Liver (tissue), 9 donors: ENCODE data around the gene PTBP3. TPM values are rescaled to one million over a fixed set of nuclear protein-coding genes. Genes with fewer than 3 reads are reported as not detected.

ENCODE experiments used
- DNase-seq: peaks from one replicate; pipeline ENCODE4 v3.0.0-alpha.2; 2017; ENCODE audit warnings: low spot score
- H3K27ac ChIP-seq, 2 donors: one replicate each; pipeline ENCODE4 v1.7.0; 2013; ENCODE audit warnings: inconsistent platforms in 2 of 2, low read length in 2 of 2, control low read depth in 1 of 2, low read depth in 1 of 2, mild to moderate bottlenecking in 1 of 2
- H3K27me3 ChIP-seq, 4 donors: one replicate each; pipeline versions ENCODE4 v1.6.1 to v1.7.0; 2013; ENCODE audit warnings: low read length in 3 of 4, inconsistent platforms in 1 of 4, mild to moderate bottlenecking in 1 of 4, moderate library complexity in 1 of 4; ENCODE audit not compliant: control insufficient read depth in 4 of 4, insufficient read depth in 4 of 4
- H3K36me3 ChIP-seq, 4 donors: one replicate each; pipeline versions ENCODE4 v1.6.1 to v1.7.0; 2013; ENCODE audit warnings: low read length in 3 of 4, mild to moderate bottlenecking in 3 of 4, low read depth in 1 of 4, moderate library complexity in 1 of 4; ENCODE audit not compliant: control insufficient read depth in 4 of 4, insufficient read depth in 3 of 4
- H3K4me1 ChIP-seq, 4 donors: one replicate each; pipeline versions ENCODE4 v1.6.1 to v1.7.0; 2013; ENCODE audit warnings: low read length in 3 of 4, mild to moderate bottlenecking in 3 of 4, moderate library complexity in 1 of 4; ENCODE audit not compliant: control insufficient read depth in 4 of 4, insufficient read depth in 4 of 4
- H3K4me3 ChIP-seq, 3 donors: one replicate each; pipeline versions ENCODE4 v1.6.1 to v1.7.0; 2013; ENCODE audit warnings: low read length in 3 of 3, control low read depth in 1 of 3, low read depth in 1 of 3, mild to moderate bottlenecking in 1 of 3
- H3K9ac ChIP-seq, 2 donors: one replicate each; pipeline ENCODE4 v1.7.0; 2013; ENCODE audit warnings: low read length in 2 of 2, mild to moderate bottlenecking in 2 of 2, moderate library complexity in 2 of 2, control low read depth in 1 of 2, low read depth in 1 of 2
- H3K9me3 ChIP-seq, 4 donors: one replicate each; pipeline versions ENCODE4 v1.6.1 to v1.7.0; 2013; ENCODE audit warnings: low read length in 3 of 4; ENCODE audit not compliant: control insufficient read depth in 4 of 4
- EGR1 ChIP-seq, 2 donors: IDR thresholded peaks; 2 replicates each; pipeline ENCODE4 v1.6.1; 2016 to 2018; ENCODE audit warnings: antibody characterized with exemption in 2 of 2, low read depth in 2 of 2
- FOXA1 ChIP-seq: IDR thresholded peaks from 2 replicates; pipeline ENCODE4 v1.6.1; 2016; ENCODE audit warnings: antibody characterized with exemption
- FOXA2 ChIP-seq: IDR thresholded peaks from 2 replicates; pipeline ENCODE4 v1.6.1; 2016; ENCODE audit warnings: antibody characterized with exemption
- GABPA ChIP-seq, 2 donors: IDR thresholded peaks in 1 of 2; conservative IDR thresholded peaks in 1 of 2; 2 replicates each; pipeline ENCODE4 v1.6.1; 2016; ENCODE audit warnings: antibody characterized with exemption in 2 of 2, mild to moderate bottlenecking in 1 of 2, moderate library complexity in 1 of 2
- HNF4G ChIP-seq: IDR thresholded peaks from 2 replicates; pipeline ENCODE4 v1.6.1; 2016; ENCODE audit warnings: antibody characterized with exemption
- JUND ChIP-seq, 2 donors: IDR thresholded peaks; 2 replicates each; pipeline ENCODE4 v1.6.1; 2016; ENCODE audit warnings: antibody characterized with exemption in 2 of 2
- NR2F2 ChIP-seq: IDR thresholded peaks from 2 replicates; pipeline ENCODE4 v1.6.1; 2016; ENCODE audit warnings: antibody characterized with exemption
- RAD21 ChIP-seq, 2 donors: IDR thresholded peaks; 2 replicates each; pipeline ENCODE4 v1.6.1; 2016; ENCODE audit warnings: antibody characterized with exemption in 2 of 2, mild to moderate bottlenecking in 2 of 2
- RXRA ChIP-seq, 2 donors: IDR thresholded peaks; 2 replicates each; pipeline ENCODE4 v1.6.1; 2017 to 2018; ENCODE audit warnings: antibody characterized with exemption in 2 of 2, mild to moderate bottlenecking in 1 of 2
- TAF1 ChIP-seq: conservative IDR thresholded peaks from 2 replicates; pipeline ENCODE4 v1.6.1; 2016; ENCODE audit warnings: antibody characterized with exemption, mild to moderate bottlenecking
- YY1 ChIP-seq: IDR thresholded peaks from 2 replicates; pipeline ENCODE4 v1.6.1; 2016; ENCODE audit warnings: antibody characterized with exemption, mild to moderate bottlenecking
- WGBS: extraction: QIAGEN DNeasy Blood & Tissue Kit; methylation state at CpG from one replicate; pipeline ENCODE4 v1.1.7; 2013; 5-methylcytosine and 5-hydroxymethylcytosine counted together
- polyA plus RNA-seq, 2 donors: library from polyadenylated mRNA; stranded (reverse) in 1 of 2; unstranded in 1 of 2; fragments of 200-250 nt in 1 of 2; fragments of >200 nt in 1 of 2; fragmentation: Nextera tagmentation in 1 of 2; extraction: Ambion mirVana in 1 of 2; gene quantifications; one replicate each; pipeline versions ENCODE4 v1.2.1 to v1.2.3, GENCODE V29; 2013 to 2015
- total RNA-seq, 2 donors: library from RNA; depleted of rRNA; stranded (reverse); fragments of >200 nt; gene quantifications; one replicate each; pipeline ENCODE4 v1.2.3, GENCODE V29; 2014
- TF ChIP-seq, protein P1 (sequence below): IDR thresholded peaks from 2 replicates; pipeline ENCODE4 v1.6.1; 2016; ENCODE audit warnings: antibody characterized with exemption, mild to moderate bottlenecking
- TF ChIP-seq, protein P2 (sequence below): IDR thresholded peaks from 2 replicates; pipeline ENCODE4 v1.6.1; 2016; ENCODE audit warnings: antibody characterized with exemption
- TF ChIP-seq, protein P3 (sequence below): fragments of 150-350 bp; IDR thresholded peaks from 2 replicates; pipeline ENCODE4 v1.5.1; 2017; ENCODE audit warnings: improper control_type of control experiment, low read depth, low read length; ENCODE audit not compliant: missing input control
- TF ChIP-seq, protein P4 (sequence below): IDR thresholded peaks from 2 replicates; pipeline ENCODE4 v1.6.1; 2016; ENCODE audit warnings: antibody characterized with exemption
- donor health status: healthy.
- donor health status: healthy.
- donor health status: healthy.
- donor health status: healthy.
- donor health status: healthy.

PTBP3 gene
- total and polyA plus RNA-seq, 4 donors, result 4.3 to 34.1 (median 9.2) TPM

DNA sequence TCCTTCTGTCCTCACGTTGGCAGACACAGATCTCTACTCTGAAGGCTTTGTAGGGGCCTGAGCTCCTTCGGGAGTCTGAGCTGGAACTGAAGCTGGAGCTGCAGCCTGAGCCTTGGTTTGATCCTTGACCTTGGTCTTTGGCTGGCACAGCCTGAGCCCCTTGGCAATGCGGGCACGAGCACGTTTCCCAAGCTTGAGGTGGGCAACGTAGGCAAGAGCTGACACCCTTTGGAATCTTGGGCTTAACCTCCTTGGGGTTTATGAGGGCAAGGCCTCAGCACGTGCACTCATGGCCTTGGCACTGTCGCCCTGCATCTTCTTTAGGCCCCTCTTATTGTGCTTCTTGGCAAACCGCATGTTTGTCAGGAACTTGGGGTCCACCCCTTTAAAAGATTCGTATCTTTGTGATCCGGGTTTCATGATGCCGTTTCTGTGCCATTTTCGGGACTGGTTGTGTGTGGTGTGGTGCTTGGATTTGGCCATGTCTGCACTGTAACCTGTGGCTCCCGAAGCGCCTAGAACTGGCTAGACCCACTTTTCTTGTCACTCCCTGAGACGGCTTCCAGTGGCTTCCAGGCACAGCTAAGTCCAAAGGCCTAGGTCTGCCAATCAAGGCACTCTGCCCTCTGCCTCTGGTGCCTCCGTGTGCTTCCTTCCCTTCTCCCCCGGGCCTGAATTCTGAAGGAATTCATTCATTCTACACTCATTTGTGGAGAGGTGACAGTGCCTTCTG is 159.8 kb downstream of the PTBP3 start (continued):
- TF ChIP-seq FOXA2, result no peak
- TF ChIP-seq RAD21 (IDR thresholded peaks at IDR 0.05), result no peak
- no peak for TF ChIP-seq YY1
- no peak for TF ChIP-seq RXRA (IDR thresholded peaks at IDR 0.05)
- TF ChIP-seq, protein P1, sequence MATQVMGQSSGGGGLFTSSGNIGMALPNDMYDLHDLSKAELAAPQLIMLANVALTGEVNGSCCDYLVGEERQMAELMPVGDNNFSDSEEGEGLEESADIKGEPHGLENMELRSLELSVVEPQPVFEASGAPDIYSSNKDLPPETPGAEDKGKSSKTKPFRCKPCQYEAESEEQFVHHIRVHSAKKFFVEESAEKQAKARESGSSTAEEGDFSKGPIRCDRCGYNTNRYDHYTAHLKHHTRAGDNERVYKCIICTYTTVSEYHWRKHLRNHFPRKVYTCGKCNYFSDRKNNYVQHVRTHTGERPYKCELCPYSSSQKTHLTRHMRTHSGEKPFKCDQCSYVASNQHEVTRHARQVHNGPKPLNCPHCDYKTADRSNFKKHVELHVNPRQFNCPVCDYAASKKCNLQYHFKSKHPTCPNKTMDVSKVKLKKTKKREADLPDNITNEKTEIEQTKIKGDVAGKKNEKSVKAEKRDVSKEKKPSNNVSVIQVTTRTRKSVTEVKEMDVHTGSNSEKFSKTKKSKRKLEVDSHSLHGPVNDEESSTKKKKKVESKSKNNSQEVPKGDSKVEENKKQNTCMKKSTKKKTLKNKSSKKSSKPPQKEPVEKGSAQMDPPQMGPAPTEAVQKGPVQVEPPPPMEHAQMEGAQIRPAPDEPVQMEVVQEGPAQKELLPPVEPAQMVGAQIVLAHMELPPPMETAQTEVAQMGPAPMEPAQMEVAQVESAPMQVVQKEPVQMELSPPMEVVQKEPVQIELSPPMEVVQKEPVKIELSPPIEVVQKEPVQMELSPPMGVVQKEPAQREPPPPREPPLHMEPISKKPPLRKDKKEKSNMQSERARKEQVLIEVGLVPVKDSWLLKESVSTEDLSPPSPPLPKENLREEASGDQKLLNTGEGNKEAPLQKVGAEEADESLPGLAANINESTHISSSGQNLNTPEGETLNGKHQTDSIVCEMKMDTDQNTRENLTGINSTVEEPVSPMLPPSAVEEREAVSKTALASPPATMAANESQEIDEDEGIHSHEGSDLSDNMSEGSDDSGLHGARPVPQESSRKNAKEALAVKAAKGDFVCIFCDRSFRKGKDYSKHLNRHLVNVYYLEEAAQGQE, result no peak

DNA sequence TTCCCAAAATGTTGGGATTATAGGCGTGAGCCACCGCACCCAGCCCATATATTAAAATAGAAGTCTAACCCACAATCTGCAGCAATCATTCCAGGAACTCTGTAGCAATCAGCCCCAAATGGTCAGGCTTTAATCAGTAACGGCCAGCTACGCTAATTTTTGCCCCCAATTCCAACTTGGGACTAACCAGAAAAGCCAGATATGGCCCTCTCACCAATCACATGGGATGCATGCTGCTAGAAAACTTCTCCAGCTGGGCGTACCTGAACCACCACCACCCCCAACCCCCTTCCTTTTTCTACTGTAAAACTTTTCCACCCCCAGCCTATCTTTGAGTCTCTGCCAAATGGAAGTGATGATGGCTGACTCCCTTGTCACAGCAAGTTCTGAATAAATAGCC is 162.5 kb downstream of the PTBP3 start:
- no peaks in the 10 kb centered on the region for H3K27me3 ChIP-seq
- no peak overlapping the region for H3K4me3 ChIP-seq
- H3K9ac ChIP-seq, result no peak overlapping the region
- H3K9me3 ChIP-seq, result no peaks in the 10 kb centered on the region
- no peak overlapping the region for H3K27ac ChIP-seq
- H3K36me3 ChIP-seq, result no peaks in the 10 kb centered on the region
- H3K4me1 ChIP-seq, result peaks cover 0 to 9% (median 2%) of the 10 kb centered on the region in 4 donors
- WGBS, result 84% methylated on average over 5 of the region's 5 CpGs
- TF ChIP-seq GABPA (IDR thresholded peaks at IDR 0.05 in 1 of 2, conservative IDR thresholded peaks at IDR 0.05 in 1 of 2) (no peak), FOXA2 (no peak), YY1 (no peak), RAD21 (IDR thresholded peaks at IDR 0.05) (no peak), HNF4G (no peak), JUND (IDR thresholded peaks at IDR 0.05) (no peak), FOXA1 (no peak), EGR1 (IDR thresholded peaks at IDR 0.05; ENCODE audit: low read depth in 2 of 2) (no peak), NR2F2 (no peak), TAF1 (no peak)
- TF ChIP-seq, protein P2, sequence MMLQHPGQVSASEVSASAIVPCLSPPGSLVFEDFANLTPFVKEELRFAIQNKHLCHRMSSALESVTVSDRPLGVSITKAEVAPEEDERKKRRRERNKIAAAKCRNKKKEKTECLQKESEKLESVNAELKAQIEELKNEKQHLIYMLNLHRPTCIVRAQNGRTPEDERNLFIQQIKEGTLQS, result no peak
- TF ChIP-seq, protein P1, result no peak
- TF ChIP-seq, protein P3, sequence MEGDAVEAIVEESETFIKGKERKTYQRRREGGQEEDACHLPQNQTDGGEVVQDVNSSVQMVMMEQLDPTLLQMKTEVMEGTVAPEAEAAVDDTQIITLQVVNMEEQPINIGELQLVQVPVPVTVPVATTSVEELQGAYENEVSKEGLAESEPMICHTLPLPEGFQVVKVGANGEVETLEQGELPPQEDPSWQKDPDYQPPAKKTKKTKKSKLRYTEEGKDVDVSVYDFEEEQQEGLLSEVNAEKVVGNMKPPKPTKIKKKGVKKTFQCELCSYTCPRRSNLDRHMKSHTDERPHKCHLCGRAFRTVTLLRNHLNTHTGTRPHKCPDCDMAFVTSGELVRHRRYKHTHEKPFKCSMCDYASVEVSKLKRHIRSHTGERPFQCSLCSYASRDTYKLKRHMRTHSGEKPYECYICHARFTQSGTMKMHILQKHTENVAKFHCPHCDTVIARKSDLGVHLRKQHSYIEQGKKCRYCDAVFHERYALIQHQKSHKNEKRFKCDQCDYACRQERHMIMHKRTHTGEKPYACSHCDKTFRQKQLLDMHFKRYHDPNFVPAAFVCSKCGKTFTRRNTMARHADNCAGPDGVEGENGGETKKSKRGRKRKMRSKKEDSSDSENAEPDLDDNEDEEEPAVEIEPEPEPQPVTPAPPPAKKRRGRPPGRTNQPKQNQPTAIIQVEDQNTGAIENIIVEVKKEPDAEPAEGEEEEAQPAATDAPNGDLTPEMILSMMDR, result no peak
- TF ChIP-seq, protein P4, sequence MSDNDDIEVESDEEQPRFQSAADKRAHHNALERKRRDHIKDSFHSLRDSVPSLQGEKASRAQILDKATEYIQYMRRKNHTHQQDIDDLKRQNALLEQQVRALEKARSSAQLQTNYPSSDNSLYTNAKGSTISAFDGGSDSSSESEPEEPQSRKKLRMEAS, result no peak
- no peak for DNase-seq
